Measurements from ENCODE around the gene CALD1. TPM values are rescaled to one million over a fixed set of nuclear protein-coding genes. Genes with fewer than 3 reads are reported as not detected.

The CALD1 gene
- total RNA-seq, 1 experiment from 2014 or later: 107 TPM

- no peaks in the 10 kb centered on the region for H3K9me3 Mint-ChIP-seq
- Histone ChIP-seq H3K14ac (ENCODE audit: insufficient read depth, low read length) (peak overlapping the region; percentile 10; the same call in 1 of the 2 replicates), H3K9me3 (ENCODE audit: control insufficient read depth, low read depth, low read length) (no peaks in the 10 kb centered on the region), H2BK120ac (ENCODE audit: low read depth, low read length, poor library complexity, severe bottlenecking) (no peak overlapping the region), H3K4me1 (ENCODE audit: insufficient read depth, low read length) (peaks cover 9% of the 10 kb centered on the region; the same call in 1 of the 2 replicates), H2AK5ac (ENCODE audit: insufficient read length, low read length) (no peak overlapping the region), H3T11ph (ENCODE audit: low read length) (no peak overlapping the region), H3K79me1 (ENCODE audit: insufficient read depth, low read depth, low read length, poor library complexity, severe bottlenecking) (no peaks in the 10 kb centered on the region), H3K79me2 (ENCODE audit: insufficient read depth, low read length) (no peaks in the 10 kb centered on the region), H3K4me2 (ENCODE audit: insufficient read depth, insufficient read length, low read length) (no peak overlapping the region), H2BK15ac (ENCODE audit: low read depth, low read length) (no peak overlapping the region), H4K5ac (ENCODE audit: insufficient read length, low read depth, low read length) (no peak overlapping the region), H3K4ac (ENCODE audit: low read depth, low read length) (no peak overlapping the region), H4K8ac (replicated peaks; ENCODE audit: insufficient read length, low read depth, low read length) (no peak overlapping the region), H4K20me1 (ENCODE audit: control insufficient read depth, insufficient read depth, insufficient read length) (no peaks in the 10 kb centered on the region), H3K23ac (ENCODE audit: insufficient read length, low read depth, low read length) (no peak overlapping the region), H3K27me3 (ENCODE audit: insufficient read depth, low read length) (no peaks in the 10 kb centered on the region), H2BK12ac (ENCODE audit: insufficient read length, low read depth, low read length) (no peak overlapping the region), H4K91ac (ENCODE audit: insufficient read length, low read depth, low read length) (no peak overlapping the region), H3K27ac (ENCODE audit: insufficient read length, low read depth, low read length) (no peak overlapping the region), H3K56ac (ENCODE audit: insufficient read length, low read depth, low read length) (no peak overlapping the region), H2BK5ac (ENCODE audit: insufficient read length, low read length) (no peak overlapping the region), H3K9ac (ENCODE audit: extremely low read depth, insufficient read length, low read length) (no peak overlapping the region), H2BK20ac (ENCODE audit: low read depth, low read length, poor library complexity, severe bottlenecking) (no peak overlapping the region), H2AFZ (ENCODE audit: low read length) (no peak overlapping the region), H3K18ac (ENCODE audit: insufficient read length, low read depth, low read length) (peak overlapping the region; percentile 40), H3K23me2 (ENCODE audit: insufficient read length, low read depth, low read length, poor library complexity, severe bottlenecking) (no peaks in the 10 kb centered on the region)
- H3K4me1 Mint-ChIP-seq: peaks cover 31 to 35% of the 10 kb centered on the region in 2 experiments
- H3K4me3 Mint-ChIP-seq: no peak overlapping the region
- H3K27ac Mint-ChIP-seq: peak overlapping the region in 1 of 3 experiments; percentile 77; a peak in 4 of 7 replicates
- no CpG with 5 or more reads among the region's 3 CpGs for WGBS (ENCODE audit: extremely low coverage, insufficient read length, low lambda C conversion rate)
- no peak for TF ChIP-seq CTCF (conservative IDR thresholded peaks at IDR 0.05)
- DNase-seq: peak; percentile 69
- no peaks in the 10 kb centered on the region for H3K27me3 Mint-ChIP-seq (ENCODE audit: low read depth)
- H3K36me3 Mint-ChIP-seq (ENCODE audit: insufficient read depth in 1 of 3, low read depth in 3 of 3): no peaks in the 10 kb centered on the region
Measured at GRCh38 chr7:134741907-134742635, 37.4 kb upstream of the CALD1 start.

All from H9 (cell line).